Measurements from ENCODE around the gene PCDHA11. TPM values are rescaled to one million over a fixed set of nuclear protein-coding genes. Genes with fewer than 3 reads are reported as not detected.

PCDHA11 gene
- total and polyA plus RNA-seq, 2 donors (not counting 3 experiments of a cell fraction or from before 2014, with no cell fraction given): not detected

- CTCF ChIA-PET: interaction anchor here (0.7 to 1.8 kb wide), 7 partner anchors 13 to 461 kb away, joined by 3 to 9 read pairs (median 4); partner anchors contain the start of gene PCDHGA1
- BruUV-seq (replicated peaks): no TSS peak
- Histone ChIP-seq H2AFZ (ENCODE audit: low read depth, low read length) (no peak overlapping the region), H4K20me1 (replicated peaks; ENCODE audit: control insufficient read depth, extremely low read depth, insufficient read depth, low read length) (no peaks in the 10 kb centered on the region), H3K9ac (replicated peaks; ENCODE audit: extremely low read depth, insufficient read depth, low read length) (no peak overlapping the region), H3K9me1 (replicated peaks; ENCODE audit: control insufficient read depth, extremely low read depth, insufficient read depth, low read length) (no peaks in the 10 kb centered on the region), H3K27ac (ENCODE audit: insufficient read depth, low read depth, low read length) (no peak overlapping the region), H3K4me2 (ENCODE audit: insufficient read depth, low read length) (no peak overlapping the region), H3K36me3 (ENCODE audit: control insufficient read depth in 2 of 2, extremely low read depth in 1 of 2, insufficient read depth in 2 of 2, low read length in 2 of 2) (no peaks in the 10 kb centered on the region), H3K9me3 (replicated peaks; ENCODE audit: control insufficient read depth, insufficient read depth, low read length) (no peaks in the 10 kb centered on the region), H3K4me1 (ENCODE audit: control insufficient read depth, extremely low read depth, insufficient read depth, low read length) (no peaks in the 10 kb centered on the region), H3K4me3 (replicated peaks in 1 of 3; ENCODE audit: insufficient read depth in 1 of 3, low read depth in 1 of 3, low read length in 3 of 3) (no peak overlapping the region), H3K79me2 (ENCODE audit: control insufficient read depth, insufficient read depth, low read length) (no peaks in the 10 kb centered on the region), H3K27me3 (ENCODE audit: control insufficient read depth in 2 of 2, insufficient read depth in 2 of 2, low read length in 2 of 2) (no peaks in the 10 kb centered on the region)
- FAIRE-seq: no peak
- intact Hi-C loops (cut with micrococcal nuclease): no loop called here
- DNase-seq (ENCODE audit: low read depth, low spot score): no peak
- dilution Hi-C loops (cut with MboI; ENCODE audit: extremely low pct_ligation_motif_present, low sequenced_read_pairs): no loop called here
- POLR2A ChIA-PET: no interaction called here
- no peak for TF ChIP-seq POLR2A (IDR thresholded peaks at IDR 0.05; ENCODE audit: low read depth, low read length)
- no peak for TF ChIP-seq EZH2 (IDR thresholded peaks at IDR 0.05; ENCODE audit: borderline replicate concordance, low read depth, low read length, severe bottlenecking)
- TF ChIP-seq JUN (IDR thresholded peaks at IDR 0.05; ENCODE audit: borderline replicate concordance, insufficient read depth, insufficient read length, low read depth): no peak
- no peak for TF ChIP-seq GATA2 (IDR thresholded peaks at IDR 0.05; ENCODE audit: insufficient read depth, insufficient read length, low read depth, low read length)
- no peak for TF ChIP-seq POLR2AphosphoS5 (IDR thresholded peaks at IDR 0.05; ENCODE audit: insufficient read depth, low read depth, low read length)
- no peak for TF ChIP-seq FOS (IDR thresholded peaks at IDR 0.05; ENCODE audit: borderline replicate concordance, insufficient read depth, low read length)
- TF ChIP-seq CTCF (IDR thresholded peaks at IDR 0.05; ENCODE audit: extremely low read depth in 1 of 2, insufficient read depth in 1 of 2, low read depth in 1 of 2, low read length in 2 of 2): no peak
- no peak for TF ChIP-seq MAX (IDR thresholded peaks at IDR 0.05; ENCODE audit: insufficient read depth, insufficient read length)
- no peak for TF ChIP-seq MYC (IDR thresholded peaks at IDR 0.05; ENCODE audit: low read depth, low read length)
These were observed 764 bp downstream of the PCDHA11 start for GRCh38 chr5:140869555-140869886.
